BLaER1 treated with 17β-estradiol and CSF1 and Interleukin-3, amounts not matched to agents 10 nM and 100 nM (cell line): ENCODE data around the gene OFD1.
A peak's percentile ranks its signal among the peaks of the same experiment; 100 is the strongest.

Experiments
- H3K27ac ChIP-seq, 11 experiments: shearing (Covaris generic); formaldehyde crosslinking; 2 replicates each; pipeline ENCODE4 v1.8.1; 2022
- H3K27me3 ChIP-seq, 11 experiments: shearing (Covaris generic); formaldehyde crosslinking; 2 replicates each; pipeline ENCODE4 v1.8.1; 2022
- H3K36me3 ChIP-seq, 11 experiments: shearing (Covaris generic); formaldehyde crosslinking; 2 replicates each; pipeline ENCODE4 v1.8.1; 2022
- H3K4me1 ChIP-seq, 10 experiments: shearing (Covaris generic); formaldehyde crosslinking; 2 replicates each; pipeline ENCODE4 v1.8.1; 2022
- H3K4me2 ChIP-seq, 11 experiments: shearing (Covaris generic); formaldehyde crosslinking; 2 replicates each; pipeline ENCODE4 v1.8.1; 2022
- H3K4me3 ChIP-seq, 10 experiments: shearing (Covaris generic); formaldehyde crosslinking; 2 replicates each; pipeline ENCODE4 v1.8.1; 2022
- H3K9ac ChIP-seq, 11 experiments: shearing (Covaris generic); formaldehyde crosslinking; 2 replicates each; pipeline ENCODE4 v1.8.1; 2022
- H3K9me3 ChIP-seq, 11 experiments: shearing (Covaris generic); formaldehyde crosslinking; replicated peaks in 1 of 11; 2 replicates each; pipeline ENCODE4 v1.8.1; 2022
- H4K20me1 ChIP-seq, 11 experiments: shearing (Covaris generic); formaldehyde crosslinking; 2 replicates each; pipeline ENCODE4 v1.8.1; 2022
- Cebpa-rat ChIP-seq, 11 experiments: shearing (Covaris generic); IDR thresholded peaks; 2 replicates each; pipeline ENCODE4 v1.8.1; 2022

Gene OFD1

DNA sequence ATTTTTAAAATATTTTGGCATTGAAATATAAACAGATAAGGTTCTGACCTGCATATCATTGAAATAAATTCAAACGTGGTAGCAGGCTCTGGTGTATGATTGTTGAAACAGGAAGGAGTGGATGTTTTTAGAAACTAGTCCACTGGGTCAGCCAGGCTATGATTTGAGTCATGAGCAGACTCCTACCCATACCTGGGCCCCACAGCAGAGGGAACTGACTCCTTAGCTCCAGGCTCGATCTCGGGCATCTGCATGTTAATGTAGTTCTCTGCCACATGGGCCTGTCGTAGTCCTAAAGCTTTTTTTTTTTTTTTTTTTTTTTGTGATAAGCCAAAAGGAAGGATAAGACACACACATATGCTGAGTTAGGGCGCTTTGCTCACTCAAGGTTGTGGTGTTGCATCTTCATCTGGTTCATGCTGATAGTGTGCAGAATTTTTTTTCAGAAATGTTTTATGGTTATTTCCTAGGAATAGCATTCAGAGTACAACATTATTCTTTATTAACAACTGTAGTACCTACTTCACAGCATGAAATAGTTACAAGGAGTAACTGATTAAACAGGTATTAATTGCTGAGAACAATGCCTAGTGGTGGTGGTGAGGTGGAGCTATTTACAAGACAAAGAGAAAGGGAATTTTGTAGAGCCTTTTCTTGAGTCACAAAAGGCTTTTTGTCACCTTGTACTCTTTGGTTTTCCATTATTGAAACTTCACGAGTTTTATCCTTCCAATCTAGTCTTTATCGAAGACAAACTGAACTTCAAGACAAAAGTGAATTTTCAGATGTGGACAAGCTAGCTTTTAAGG is 27.3 kb downstream of the OFD1 start:
- H4K20me1 ChIP-seq = peaks cover 0 to 16% (median 3%) of the 10 kb centered on the region in 11 experiments; a peak in 6 of 22 replicates
- peak overlapping the region in 1 of 10 experiments; percentile 24; a peak in 1 of 20 replicates for H3K4me3 ChIP-seq
- H3K4me1 ChIP-seq = peaks cover 84 to 99% (median 90%) of the 10 kb centered on the region in 10 experiments
- H3K9ac ChIP-seq = peak overlapping the region in 4 of 11 experiments; percentile 10 to 43 (median 28); a peak in 7 of 22 replicates
- peaks cover 36 to 75% (median 57%) of the 10 kb centered on the region in 11 experiments for H3K27me3 ChIP-seq
- H3K9me3 ChIP-seq = no peaks in the 10 kb centered on the region
- peak overlapping the region; percentile 59 to 74 (median 68) for H3K4me2 ChIP-seq
- H3K36me3 ChIP-seq = peaks cover 4 to 84% (median 56%) of the 10 kb centered on the region in 11 experiments; a peak in 21 of 22 replicates
- H3K27ac ChIP-seq = peak overlapping the region in 8 of 11 experiments; percentile 24 to 87 (median 78); a peak in 15 of 22 replicates
- TF ChIP-seq Cebpa-rat (IDR thresholded peaks at IDR 0.05) = no peak

DNA sequence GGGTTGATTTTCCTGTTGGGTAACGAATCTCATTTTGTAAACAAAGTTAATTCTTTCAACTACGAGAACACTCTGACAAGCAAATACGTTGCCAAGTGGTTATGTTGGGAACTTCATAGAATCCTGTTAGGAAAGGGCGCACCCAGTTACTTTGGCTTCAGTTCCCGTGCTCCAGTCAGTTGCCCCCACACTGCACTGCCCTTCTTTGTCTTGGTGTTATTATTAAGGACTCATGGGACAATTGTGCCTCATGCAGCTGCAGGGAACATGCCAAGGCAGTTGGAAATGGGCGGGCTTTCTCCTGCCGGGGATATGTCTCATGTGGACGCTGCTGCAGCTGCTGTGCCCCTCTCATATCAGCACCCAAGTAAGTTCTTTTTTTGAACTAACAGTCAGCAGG is 28.9 kb downstream of the OFD1 start:
- no peaks in the 10 kb centered on the region for H3K9me3 ChIP-seq
- peak overlapping the region in 4 of 10 experiments; percentile 4 to 37 (median 10); a peak in 4 of 20 replicates for H3K4me3 ChIP-seq
- peak overlapping the region in 8 of 11 experiments; percentile 7 to 74 (median 63); a peak in 15 of 22 replicates for H3K9ac ChIP-seq
- H3K27me3 ChIP-seq = peaks cover 44 to 78% (median 59%) of the 10 kb centered on the region in 11 experiments
- H3K4me2 ChIP-seq = peak overlapping the region; percentile 62 to 79 (median 69)
- H3K4me1 ChIP-seq = peaks cover 68 to 83% (median 77%) of the 10 kb centered on the region in 10 experiments
- peaks cover under 1 to 85% (median 56%) of the 10 kb centered on the region in 11 experiments; a peak in 21 of 22 replicates for H3K36me3 ChIP-seq
- H3K27ac ChIP-seq = peak overlapping the region in 8 of 11 experiments; percentile 52 to 87 (median 78); a peak in 16 of 22 replicates
- no peak for TF ChIP-seq Cebpa-rat (IDR thresholded peaks at IDR 0.05)
- peaks cover 0 to 16% (median 3%) of the 10 kb centered on the region in 11 experiments; a peak in 6 of 22 replicates for H4K20me1 ChIP-seq

DNA sequence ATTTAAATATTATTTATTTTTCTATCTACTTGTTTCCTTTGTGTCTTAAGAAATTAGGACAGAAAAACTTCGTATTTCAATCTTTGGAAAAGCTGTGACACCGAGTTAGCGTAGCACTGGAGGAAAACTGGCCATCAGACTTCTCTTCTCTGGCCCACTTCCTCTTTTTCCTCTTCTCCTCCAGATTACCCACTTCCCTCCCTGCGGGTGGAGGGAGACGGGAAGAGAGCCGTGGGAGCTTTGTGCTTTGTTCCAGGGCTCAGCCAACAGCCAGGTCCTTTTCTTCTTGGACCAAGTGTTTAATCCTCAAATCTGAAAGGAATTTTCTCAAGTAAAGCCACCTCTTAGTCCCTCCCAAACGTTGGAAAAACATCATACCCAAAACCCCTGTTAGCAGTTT is 29.7 kb downstream of the OFD1 start:
- no peak for TF ChIP-seq Cebpa-rat (IDR thresholded peaks at IDR 0.05)
- Histone ChIP-seq H3K9me3 (no peaks in the 10 kb centered on the region), H3K27me3 (peaks cover 44 to 85% (median 60%) of the 10 kb centered on the region in 11 experiments), H3K4me3 (peak overlapping the region in 2 of 10 experiments; percentile 4 to 37; a peak in 3 of 20 replicates), H3K27ac (peak overlapping the region in 9 of 11 experiments; percentile 26 to 87 (median 77); a peak in 17 of 22 replicates), H3K4me1 (peaks cover 60 to 75% (median 69%) of the 10 kb centered on the region in 10 experiments), H3K9ac (peak overlapping the region in 7 of 11 experiments; percentile 50 to 74 (median 63); a peak in 14 of 22 replicates), H4K20me1 (peaks cover 0 to 13% (median 3%) of the 10 kb centered on the region in 11 experiments; a peak in 6 of 22 replicates), H3K4me2 (peak overlapping the region; percentile 62 to 79 (median 69)), H3K36me3 (peaks cover 8 to 88% (median 62%) of the 10 kb centered on the region in 11 experiments; a peak in 21 of 22 replicates)

DNA sequence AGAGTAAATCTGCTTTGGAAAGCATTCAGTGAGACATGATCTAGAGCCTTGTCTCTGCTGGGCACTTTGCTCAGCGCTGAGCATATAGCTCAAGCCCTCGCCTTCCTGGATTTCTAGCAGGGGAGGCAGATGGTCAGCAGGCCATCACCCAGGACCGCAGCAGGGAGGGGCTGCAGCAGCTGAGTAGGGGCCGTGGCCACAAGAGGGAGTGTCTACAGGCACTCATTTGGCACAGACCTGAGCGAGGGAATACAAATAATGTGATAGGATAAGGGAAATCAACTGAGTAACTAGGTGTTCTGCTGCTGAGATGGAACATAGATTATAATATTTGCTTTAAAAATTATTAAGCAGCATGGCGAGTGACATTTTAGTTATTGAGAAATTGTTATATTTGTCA is 30.2 kb downstream of the OFD1 start:
- H3K9ac ChIP-seq = peak overlapping the region in 7 of 11 experiments; percentile 50 to 74 (median 63); a peak in 12 of 22 replicates
- peaks cover 0 to 13% (median 3%) of the 10 kb centered on the region in 11 experiments; a peak in 5 of 22 replicates for H4K20me1 ChIP-seq
- H3K27ac ChIP-seq = peak overlapping the region in 9 of 11 experiments; percentile 26 to 87 (median 77); a peak in 16 of 22 replicates
- peaks cover 44 to 90% (median 64%) of the 10 kb centered on the region in 11 experiments for H3K27me3 ChIP-seq
- H3K4me2 ChIP-seq = peak overlapping the region; percentile 62 to 79 (median 69)
- H3K4me1 ChIP-seq = peaks cover 56 to 70% (median 64%) of the 10 kb centered on the region in 10 experiments
- peaks cover 13 to 88% (median 66%) of the 10 kb centered on the region in 11 experiments; a peak in 21 of 22 replicates for H3K36me3 ChIP-seq
- TF ChIP-seq Cebpa-rat (IDR thresholded peaks at IDR 0.05) = no peak
- no peak overlapping the region for H3K4me3 ChIP-seq
- no peaks in the 10 kb centered on the region for H3K9me3 ChIP-seq

DNA sequence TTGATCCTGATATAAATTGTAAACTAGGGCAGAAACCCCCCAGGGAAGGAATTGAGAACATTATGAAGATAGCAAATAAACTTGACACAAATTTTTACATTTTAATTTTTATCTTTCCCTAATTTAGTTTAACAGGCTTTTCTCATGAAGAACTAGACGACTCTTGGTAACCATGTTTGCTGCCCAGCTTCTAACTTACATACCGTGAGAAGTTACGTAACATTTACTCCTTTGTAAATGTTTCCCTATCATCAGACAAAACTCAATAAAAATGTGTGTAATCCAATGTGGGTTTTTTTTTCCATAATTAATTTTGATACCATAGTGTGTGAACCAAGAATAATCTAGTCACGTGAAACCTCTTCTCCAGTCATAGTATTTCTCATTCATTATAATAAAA is 34.4 kb downstream of the OFD1 start:
- Histone ChIP-seq H3K4me2 (no peak overlapping the region), H4K20me1 (peaks cover 0 to 13% (median 3%) of the 10 kb centered on the region in 11 experiments; a peak in 5 of 22 replicates), H3K27me3 (peaks cover 43 to 88% (median 69%) of the 10 kb centered on the region in 11 experiments), H3K27ac (no peak overlapping the region), H3K4me3 (no peak overlapping the region), H3K36me3 (peaks cover 20 to 93% (median 63%) of the 10 kb centered on the region in 11 experiments; a peak in 21 of 22 replicates), H3K4me1 (peaks cover 17 to 29% (median 23%) of the 10 kb centered on the region in 10 experiments), H3K9ac (no peak overlapping the region), H3K9me3 (no peaks in the 10 kb centered on the region)
- peak in 2 of 11 experiments; percentile 48 to 56; a peak in 3 of 22 replicates for TF ChIP-seq Cebpa-rat (IDR thresholded peaks at IDR 0.05)

DNA sequence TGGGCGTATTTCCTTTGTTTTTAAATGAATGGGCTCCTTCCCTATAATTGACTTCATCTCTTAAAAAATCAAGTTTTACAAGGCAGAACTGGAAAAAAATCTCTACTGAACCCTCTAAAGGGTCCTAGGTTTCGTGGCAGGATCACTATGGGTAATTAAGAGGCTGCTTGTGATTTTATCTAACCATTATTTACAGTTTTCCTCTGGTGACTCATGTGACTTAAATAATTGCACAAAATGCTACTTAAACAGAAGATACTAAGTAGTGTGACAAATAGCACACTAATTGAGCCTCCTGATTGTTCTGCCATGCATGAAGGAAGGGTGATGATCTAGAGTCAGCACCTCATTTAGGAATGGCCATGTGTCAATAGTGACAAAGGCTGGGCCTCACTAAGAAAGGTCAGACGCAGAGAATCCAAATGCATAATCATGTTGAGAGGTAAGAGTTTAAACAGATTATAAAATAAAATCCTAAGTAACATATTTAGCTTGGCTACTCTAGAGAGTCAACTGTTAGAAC is 35.5 kb downstream of the OFD1 start:
- Histone ChIP-seq H3K36me3 (peaks cover 20 to 98% (median 70%) of the 10 kb centered on the region in 11 experiments; a peak in 21 of 22 replicates), H3K27me3 (peaks cover 39 to 88% (median 68%) of the 10 kb centered on the region in 11 experiments), H3K9ac (no peak overlapping the region), H3K9me3 (no peaks in the 10 kb centered on the region), H3K27ac (no peak overlapping the region), H4K20me1 (peaks cover 0 to 13% (median 0%) of the 10 kb centered on the region in 11 experiments; a peak in 3 of 22 replicates), H3K4me2 (no peak overlapping the region), H3K4me1 (peaks cover 5 to 18% (median 12%) of the 10 kb centered on the region in 10 experiments; a peak in 19 of 20 replicates), H3K4me3 (no peak overlapping the region)
- no peak for TF ChIP-seq Cebpa-rat (IDR thresholded peaks at IDR 0.05)

DNA sequence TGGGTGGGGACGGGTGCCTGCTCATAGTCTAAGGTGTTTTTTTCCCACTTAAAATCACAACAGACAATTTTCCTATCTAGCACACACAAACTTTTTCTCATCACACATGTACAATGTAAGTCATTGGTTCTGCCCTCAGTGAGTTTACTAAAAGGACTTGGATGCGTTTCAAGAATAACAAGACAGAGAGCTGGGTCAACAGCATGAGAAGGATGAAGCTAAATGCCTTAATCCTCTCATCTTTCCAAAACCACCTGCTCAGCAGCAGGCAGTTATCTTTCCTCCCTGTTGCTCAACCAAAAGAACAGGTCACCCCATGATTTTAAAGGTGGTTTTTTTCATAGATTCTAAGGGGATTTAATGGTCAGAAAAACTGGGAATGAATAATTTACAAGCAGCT is 40.1 kb downstream of the OFD1 start:
- no peak overlapping the region for H3K27ac ChIP-seq
- H3K27me3 ChIP-seq = peaks cover 30 to 90% (median 78%) of the 10 kb centered on the region in 11 experiments
- no peak overlapping the region for H3K4me3 ChIP-seq
- no peak overlapping the region for H3K4me2 ChIP-seq
- H3K36me3 ChIP-seq = peaks cover 12 to 75% (median 50%) of the 10 kb centered on the region in 11 experiments; a peak in 21 of 22 replicates
- peaks cover 0 to 17% (median 0%) of the 10 kb centered on the region in 11 experiments; a peak in 5 of 22 replicates for H4K20me1 ChIP-seq
- no peak for TF ChIP-seq Cebpa-rat (IDR thresholded peaks at IDR 0.05)
- no peak overlapping the region for H3K9ac ChIP-seq
- peaks cover 0 to 17% (median 2%) of the 10 kb centered on the region in 10 experiments; a peak in 9 of 20 replicates for H3K4me1 ChIP-seq
- H3K9me3 ChIP-seq = no peaks in the 10 kb centered on the region

DNA sequence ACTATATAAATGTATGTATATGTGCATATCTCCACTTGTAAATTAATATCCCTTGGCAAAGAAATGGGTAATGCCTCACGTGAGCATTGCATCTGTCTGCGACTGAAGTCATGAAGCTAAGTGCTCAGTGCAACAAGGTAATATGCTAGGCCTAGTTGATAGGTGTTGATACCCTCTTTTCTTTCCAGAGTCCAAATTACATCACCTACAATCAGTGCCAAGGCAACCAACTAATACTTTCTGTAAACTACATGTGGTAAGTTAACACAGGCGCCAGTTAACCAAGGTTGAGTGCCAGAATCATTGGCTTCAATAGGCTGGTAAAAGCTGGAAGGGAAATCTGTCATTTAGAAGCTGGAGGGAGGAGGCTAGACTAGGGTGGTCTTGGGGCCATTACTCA is 41.3 kb downstream of the OFD1 start:
- Histone ChIP-seq H3K9ac (no peak overlapping the region), H3K4me2 (no peak overlapping the region), H3K36me3 (peaks cover 5 to 64% (median 39%) of the 10 kb centered on the region in 11 experiments; a peak in 20 of 22 replicates), H3K9me3 (no peaks in the 10 kb centered on the region), H3K27ac (no peak overlapping the region), H3K4me1 (peaks cover 0 to 29% (median 5%) of the 10 kb centered on the region in 10 experiments; a peak in 9 of 20 replicates), H4K20me1 (peaks cover 0 to 21% (median 0%) of the 10 kb centered on the region in 11 experiments; a peak in 6 of 22 replicates), H3K4me3 (no peak overlapping the region), H3K27me3 (peaks cover 42 to 95% (median 85%) of the 10 kb centered on the region in 11 experiments)
- no peak for TF ChIP-seq Cebpa-rat (IDR thresholded peaks at IDR 0.05)
